Smooth muscle cell (in vitro differentiated cells): ENCODE measurements around the gene RIN1. TPM values are rescaled to one million over a fixed set of nuclear protein-coding genes. Genes with fewer than 3 reads are reported as not detected.

Experiments used
- DNase-seq: peaks from one replicate; lab custom pipeline; 2025; ENCODE audit not compliant: unreplicated experiment; lab: John Stamatoyannopoulos, UW
- H2AFZ ChIP-seq: fragments of 200-600 bp; sonication (generic); 2 replicates; pipeline ENCODE4 v1.6.0; 2016; ENCODE audit warnings: antibody characterized with exemption, low read depth, mild to moderate bottlenecking
- H3F3A ChIP-seq: fragments of 200-600 bp; sonication (generic); 2 replicates; pipeline ENCODE4 v1.6.0; 2017; ENCODE audit warnings: antibody characterized with exemption, low read depth
- H3K27ac ChIP-seq: fragments of 200-600 bp; sonication (generic); 2 replicates; pipeline ENCODE4 v1.5.1; 2016; ENCODE audit warnings: low read depth, mild to moderate bottlenecking
- H3K27me3 ChIP-seq: fragments of 200-600 bp; sonication (generic); 2 replicates; pipeline ENCODE4 v1.6.1; 2016; ENCODE audit warnings: low read depth, mild to moderate bottlenecking
- H3K36me3 ChIP-seq: fragments of 200-600 bp; sonication (generic); 2 replicates; pipeline ENCODE4 v1.5.1; 2016; ENCODE audit warnings: low read depth
- H3K4me1 ChIP-seq: fragments of 200-600 bp; sonication (generic); 2 replicates; pipeline ENCODE4 v1.5.1; 2016; ENCODE audit warnings: low read depth
- H3K4me2 ChIP-seq: fragments of 200-600 bp; sonication (generic); 2 replicates; pipeline ENCODE4 v1.6.0; 2016; ENCODE audit warnings: mild to moderate bottlenecking
- H3K4me3 ChIP-seq: fragments of 200-600 bp; sonication (generic); 2 replicates; pipeline ENCODE4 v1.5.1; 2016; ENCODE audit warnings: mild to moderate bottlenecking
- H3K79me2 ChIP-seq: fragments of 200-600 bp; sonication (generic); 2 replicates; pipeline ENCODE4 v1.6.0; 2016; ENCODE audit warnings: low read depth, mild to moderate bottlenecking
- H3K9ac ChIP-seq: fragments of 200-600 bp; sonication (generic); 2 replicates; pipeline ENCODE4 v1.6.0; 2016; ENCODE audit warnings: low read depth
- H3K9me3 ChIP-seq: fragments of 200-600 bp; sonication (generic); replicated peaks from 2 replicates; pipeline ENCODE4 v1.5.1; 2016; ENCODE audit warnings: low read depth
- H4K20me1 ChIP-seq: fragments of 200-600 bp; sonication (generic); 2 replicates; pipeline ENCODE4 v1.6.0; 2016; ENCODE audit warnings: low read depth
- CTCF ChIP-seq: fragments of 200-600 bp; sonication (generic); IDR thresholded peaks from 2 replicates; pipeline ENCODE4 v1.5.1; 2017; ENCODE audit warnings: borderline replicate concordance, mild to moderate bottlenecking, antibody characterized with exemption; ENCODE audit not compliant: insufficient read depth, poor library complexity, severe bottlenecking
- WGBS: methylation state at CpG from one replicate; pipeline ENCODE4 v1.1.7; 2016; ENCODE audit warnings: low lambda C conversion rate; 5-methylcytosine and 5-hydroxymethylcytosine counted together
- polyA plus RNA-seq: library from polyadenylated mRNA; unstranded; fragments of >200 nt; fragmentation: Nextera tagmentation; extraction: Ambion mirVana; gene quantifications from 2 replicates; pipeline ENCODE4 v1.2.1, GENCODE V29; 2016
- total RNA-seq: library from RNA; depleted of rRNA; stranded (reverse); fragments of >200 nt; gene quantifications from 2 replicates; pipeline ENCODE4 v1.2.3, GENCODE V29; 2014

Gene RIN1
- total and polyA plus RNA-seq, 2 experiments from 2014 or later, result 15.3 to 18.0 TPM

- H4K20me1 ChIP-seq, result no peaks in the 10 kb centered on the region
- DNase-seq, result no peak
- whole genome bisulfite sequencing, result 83% methylated on average over 8 of the region's 8 CpGs
Observed at GRCh38 chr11:66310324-66310723, 25.9 kb downstream of the RIN1 start.

GRCh38 chr11:66309475-66309874, 26.8 kb downstream of the RIN1 start:
- Histone ChIP-seq H3F3A (peaks cover 20% of the 10 kb centered on the region), H3K4me3 (no peak overlapping the region), H3K4me1 (peaks cover 16% of the 10 kb centered on the region), H3K9me3 (no peaks in the 10 kb centered on the region), H3K79me2 (peaks cover 5% of the 10 kb centered on the region), H3K36me3 (no peaks in the 10 kb centered on the region), H3K27ac (no peak overlapping the region), H4K20me1 (no peaks in the 10 kb centered on the region), H3K9ac (no peak overlapping the region), H2AFZ (no peak overlapping the region), H3K27me3 (no peaks in the 10 kb centered on the region), H3K4me2 (no peak overlapping the region)
- no peak for DNase-seq
- WGBS, result 33% methylated on average over 3 of the region's 3 CpGs
- TF ChIP-seq CTCF, result no peak

More at GRCh38 chr11:66310324-66310723, 25.9 kb downstream of the RIN1 start:
- Histone ChIP-seq H3K27ac (no peak overlapping the region), H3F3A (peaks cover 23% of the 10 kb centered on the region), H3K4me1 (peaks cover 19% of the 10 kb centered on the region), H2AFZ (no peak overlapping the region), H3K79me2 (peaks cover 13% of the 10 kb centered on the region), H3K4me2 (no peak overlapping the region), H3K27me3 (no peaks in the 10 kb centered on the region), H3K4me3 (no peak overlapping the region), H3K36me3 (no peaks in the 10 kb centered on the region), H3K9me3 (no peaks in the 10 kb centered on the region), H3K9ac (no peak overlapping the region)
- no peak for TF ChIP-seq CTCF

DNA sequence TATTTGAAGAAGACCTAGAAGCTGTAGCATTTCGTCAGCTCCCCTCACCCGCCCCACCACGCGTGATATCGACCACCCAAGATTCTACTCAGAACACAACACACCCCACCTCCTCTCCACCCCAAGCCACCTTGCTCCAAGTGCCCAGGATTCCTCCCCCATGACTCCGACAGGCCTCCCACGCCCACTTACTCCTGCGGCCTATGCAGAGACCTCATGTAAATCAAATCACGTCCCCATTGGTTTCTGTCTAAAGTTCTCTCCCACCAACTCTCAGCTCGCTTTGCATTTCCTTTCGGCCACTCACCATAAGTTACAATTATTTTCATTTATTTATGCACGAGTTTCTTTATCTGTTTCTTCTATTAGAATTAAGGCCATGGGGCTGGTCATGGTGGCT, 33.6 kb downstream of the RIN1 start:
- Histone ChIP-seq H3K9me3 (no peaks in the 10 kb centered on the region), H3K9ac (no peak overlapping the region), H3K4me3 (no peak overlapping the region), H3K27ac (no peak overlapping the region), H3K36me3 (no peaks in the 10 kb centered on the region), H3K27me3 (no peaks in the 10 kb centered on the region), H4K20me1 (no peaks in the 10 kb centered on the region), H3F3A (no peaks in the 10 kb centered on the region), H2AFZ (no peak overlapping the region), H3K79me2 (no peaks in the 10 kb centered on the region), H3K4me2 (no peak overlapping the region), H3K4me1 (no peaks in the 10 kb centered on the region)
- no peak for DNase-seq
- 88% methylated on average over 10 of the region's 12 CpGs for WGBS
- no peak for TF ChIP-seq CTCF

- WGBS, result 90% methylated on average over 3 of the region's 3 CpGs
- Histone ChIP-seq H3K9me3 (no peaks in the 10 kb centered on the region), H3K27me3 (no peaks in the 10 kb centered on the region), H4K20me1 (no peaks in the 10 kb centered on the region), H3K9ac (no peak overlapping the region), H3K4me2 (no peak overlapping the region), H3K4me1 (no peaks in the 10 kb centered on the region), H3K79me2 (no peaks in the 10 kb centered on the region), H2AFZ (no peak overlapping the region), H3K36me3 (no peaks in the 10 kb centered on the region), H3K4me3 (no peak overlapping the region), H3K27ac (no peak overlapping the region), H3F3A (no peaks in the 10 kb centered on the region)
- no peak for DNase-seq
- TF ChIP-seq CTCF, result no peak
Observed at GRCh38 chr11:66299186-66299585, 37.0 kb downstream of the RIN1 start.
